Panc1 (cell line): ENCODE results near the gene GLIPR2. TPM values are rescaled to one million over a fixed set of nuclear protein-coding genes. Genes with fewer than 3 reads are reported as not detected.

ENCODE experiments used
- ATAC-seq: fragments of 200-7000 bp; cut with Tn5 transposase; 2 replicates; pipeline ENCODE4 v1.9.1; 2020; ENCODE audit warnings: mild to moderate bottlenecking, moderate library complexity
- BruUV-seq: library from RNA; stranded (reverse); fragments of 400-500 nt; replicated peaks from 2 replicates; lab custom pipeline; 2021; lab: Mats Ljungman, UMichigan
- CTCF ChIA-PET: fragments of 300-600 bp; sonication (Branson Sonifier 250); formaldehyde crosslinking; loops from one replicate; lab custom pipeline; 2022; ENCODE audit warnings: antibody characterized with exemption; lab: Charles Lee
- POLR2A ChIA-PET: fragments of 300-600 bp; sonication (Branson Sonifier 250); formaldehyde crosslinking; loops from one replicate; lab custom pipeline; 2022; ENCODE audit warnings: antibody characterized with exemption; lab: Charles Lee
- DNase-seq: peaks from one replicate; pipeline ENCODE4 v3.0.0-alpha.2; 2010; ENCODE audit warnings: low read depth, low spot score
- H3K27ac ChIP-seq: 2 replicates; pipeline ENCODE4 v1.5.1; 2011; ENCODE audit warnings: mild to moderate bottlenecking, low read length, inconsistent platforms
- H3K27me3 ChIP-seq: fragments of 200-500 bp; sonication (Bioruptor generic); 2 replicates; pipeline ENCODE4 v1.6.0; 2014; ENCODE audit warnings: low read length, inconsistent platforms; ENCODE audit not compliant: control insufficient read depth, insufficient read depth
- H3K36me3 ChIP-seq: fragments of 200-500 bp; sonication (Bioruptor generic); 2 replicates; pipeline ENCODE4 v1.5.1; 2014; ENCODE audit warnings: inconsistent platforms, mild to moderate bottlenecking, low read length, moderate library complexity; ENCODE audit not compliant: control insufficient read depth, insufficient read depth
- H3K4me1 ChIP-seq: 2 replicates; pipeline ENCODE4 v1.5.1; 2011; ENCODE audit warnings: inconsistent platforms, mild to moderate bottlenecking, low read length, moderate library complexity; ENCODE audit not compliant: control insufficient read depth, insufficient read depth
- H3K4me3 ChIP-seq, 2 experiments: 2 replicates each; pipeline ENCODE4 v1.5.1; 2011 to 2012; ENCODE audit warnings: low read depth in 2 of 2, low read length in 2 of 2, mild to moderate bottlenecking in 2 of 2, inconsistent platforms in 1 of 2, moderate library complexity in 1 of 2
- H3K9me3 ChIP-seq: fragments of 200-500 bp; sonication (Bioruptor generic); 2 replicates; pipeline ENCODE4 v1.5.1; 2014; ENCODE audit warnings: low read depth, mild to moderate bottlenecking, inconsistent platforms, low read length, moderate library complexity; ENCODE audit not compliant: control insufficient read depth, insufficient read depth
- POLR2AphosphoS5 ChIP-seq: IDR thresholded peaks from 2 replicates; pipeline ENCODE4 v1.6.1; 2012; ENCODE audit warnings: mild to moderate bottlenecking, low read depth, low read length, moderate library complexity
- SIN3A ChIP-seq: IDR thresholded peaks from 2 replicates; pipeline ENCODE4 v1.6.1; 2012; ENCODE audit warnings: low read depth, mild to moderate bottlenecking, low read length, moderate library complexity, borderline replicate concordance; ENCODE audit not compliant: insufficient read depth
- TCF7L2 ChIP-seq: IDR thresholded peaks from 2 replicates; pipeline ENCODE4 v1.6.1; 2011; ENCODE audit warnings: mild to moderate bottlenecking, low read depth, low read length, inconsistent platforms
- in situ Hi-C: cut with HindIII; loops from 2 replicates; pipeline ENCODE4 v1.10.0; 2016; ENCODE audit warnings: low sequenced_read_pairs, low pct_unique_long_range_greater_than_20kb
- intact Hi-C: fragments of 100-400 bp; cut with micrococcal nuclease; formaldehyde crosslinking; loops from one replicate; pipeline ENCODE4 v1.10.0; 2022; ENCODE audit not compliant: unreplicated experiment
- total RNA-seq: library from RNA; stranded (reverse); gene quantifications from one replicate; pipeline ENCODE4 v1.2.1, GENCODE V29; 2021; ENCODE audit not compliant: unreplicated experiment
- TF ChIP-seq, protein P1 (sequence below), 2 experiments: IDR thresholded peaks; 2 replicates each; pipeline ENCODE4 v1.6.1; 2011 to 2012; ENCODE audit warnings: low read depth in 2 of 2, control low read depth in 1 of 2, low read length in 1 of 2, mild to moderate bottlenecking in 1 of 2, moderate library complexity in 1 of 2; ENCODE audit not compliant: insufficient read depth in 1 of 2
- TF ChIP-seq, protein P2 (sequence below): fragments of 450-650 bp; IDR thresholded peaks from 2 replicates; pipeline ENCODE4 v1.5.1; 2017; ENCODE audit warnings: mild to moderate bottlenecking

GLIPR2 gene
- total RNA-seq, 1 experiment from 2014 or later, result 4.9 TPM

DNA sequence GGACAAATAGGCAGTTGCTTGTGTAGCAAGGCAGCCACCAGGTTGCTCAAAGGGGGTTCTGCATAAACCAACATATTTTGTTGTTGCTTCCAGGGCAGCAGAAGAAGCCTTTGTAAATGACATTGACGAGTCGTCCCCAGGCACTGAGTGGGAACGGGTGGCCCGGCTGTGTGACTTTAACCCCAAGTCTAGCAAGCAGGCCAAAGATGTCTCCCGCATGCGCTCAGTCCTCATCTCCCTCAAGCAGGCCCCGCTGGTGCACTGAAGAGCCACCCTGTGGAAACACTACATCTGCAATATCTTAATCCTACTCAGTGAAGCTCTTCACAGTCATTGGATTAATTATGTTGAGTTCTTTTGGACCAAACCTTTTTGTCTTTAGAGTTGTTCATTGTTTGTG is 75.0 kb downstream of the GLIPR2 start:
- Histone ChIP-seq H3K27ac (no peak overlapping the region), H3K4me3 (no peak overlapping the region), H3K9me3 (no peaks in the 10 kb centered on the region), H3K27me3 (no peaks in the 10 kb centered on the region), H3K36me3 (peaks cover 71% of the 10 kb centered on the region), H3K4me1 (peaks cover 17% of the 10 kb centered on the region; the same call in 1 of the 2 replicates)
- in situ Hi-C loops (no loop called here), intact Hi-C loops (no loop called here)
- no peak for ATAC-seq
- TF ChIP-seq, protein P1, sequence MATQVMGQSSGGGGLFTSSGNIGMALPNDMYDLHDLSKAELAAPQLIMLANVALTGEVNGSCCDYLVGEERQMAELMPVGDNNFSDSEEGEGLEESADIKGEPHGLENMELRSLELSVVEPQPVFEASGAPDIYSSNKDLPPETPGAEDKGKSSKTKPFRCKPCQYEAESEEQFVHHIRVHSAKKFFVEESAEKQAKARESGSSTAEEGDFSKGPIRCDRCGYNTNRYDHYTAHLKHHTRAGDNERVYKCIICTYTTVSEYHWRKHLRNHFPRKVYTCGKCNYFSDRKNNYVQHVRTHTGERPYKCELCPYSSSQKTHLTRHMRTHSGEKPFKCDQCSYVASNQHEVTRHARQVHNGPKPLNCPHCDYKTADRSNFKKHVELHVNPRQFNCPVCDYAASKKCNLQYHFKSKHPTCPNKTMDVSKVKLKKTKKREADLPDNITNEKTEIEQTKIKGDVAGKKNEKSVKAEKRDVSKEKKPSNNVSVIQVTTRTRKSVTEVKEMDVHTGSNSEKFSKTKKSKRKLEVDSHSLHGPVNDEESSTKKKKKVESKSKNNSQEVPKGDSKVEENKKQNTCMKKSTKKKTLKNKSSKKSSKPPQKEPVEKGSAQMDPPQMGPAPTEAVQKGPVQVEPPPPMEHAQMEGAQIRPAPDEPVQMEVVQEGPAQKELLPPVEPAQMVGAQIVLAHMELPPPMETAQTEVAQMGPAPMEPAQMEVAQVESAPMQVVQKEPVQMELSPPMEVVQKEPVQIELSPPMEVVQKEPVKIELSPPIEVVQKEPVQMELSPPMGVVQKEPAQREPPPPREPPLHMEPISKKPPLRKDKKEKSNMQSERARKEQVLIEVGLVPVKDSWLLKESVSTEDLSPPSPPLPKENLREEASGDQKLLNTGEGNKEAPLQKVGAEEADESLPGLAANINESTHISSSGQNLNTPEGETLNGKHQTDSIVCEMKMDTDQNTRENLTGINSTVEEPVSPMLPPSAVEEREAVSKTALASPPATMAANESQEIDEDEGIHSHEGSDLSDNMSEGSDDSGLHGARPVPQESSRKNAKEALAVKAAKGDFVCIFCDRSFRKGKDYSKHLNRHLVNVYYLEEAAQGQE (IDR thresholded peaks at IDR 0.05; ENCODE audit: insufficient read depth in 1 of 2, low read depth in 2 of 2, low read length in 1 of 2), result no peak
- CTCF ChIA-PET, result no interaction called here
- BruUV-seq, result TSS peak; percentile 27
- no peak for DNase-seq
- POLR2A ChIA-PET, result no interaction called here

DNA sequence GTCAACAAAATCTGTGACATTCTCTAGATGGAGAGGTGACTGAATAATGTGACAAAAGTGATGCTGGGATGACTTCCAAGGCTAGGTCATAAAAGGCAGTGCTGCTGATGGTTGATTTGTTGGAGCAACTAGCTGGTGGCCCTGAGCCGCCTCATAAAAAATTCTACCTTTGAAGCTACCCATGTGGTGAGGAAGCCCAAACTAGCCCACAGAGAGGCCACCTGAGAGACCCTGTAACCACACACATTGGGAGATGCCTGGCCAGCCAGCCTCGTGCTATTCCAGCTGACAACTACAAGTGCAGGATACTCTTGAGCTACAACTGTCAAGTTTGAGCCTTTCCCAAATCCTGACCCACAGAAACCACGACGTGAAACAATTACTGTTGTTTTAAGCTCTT is 76.9 kb downstream of the GLIPR2 start:
- Histone ChIP-seq H3K27ac (no peak overlapping the region), H3K4me1 (peaks cover 6% of the 10 kb centered on the region; the same call in 1 of the 2 replicates), H3K27me3 (no peaks in the 10 kb centered on the region), H3K9me3 (no peaks in the 10 kb centered on the region), H3K4me3 (no peak overlapping the region), H3K36me3 (peaks cover 69% of the 10 kb centered on the region)
- TF ChIP-seq, protein P1 (IDR thresholded peaks at IDR 0.05; ENCODE audit: insufficient read depth in 1 of 2, low read depth in 2 of 2, low read length in 1 of 2), result no peak
- no peak for TF ChIP-seq TCF7L2
- TF ChIP-seq SIN3A, result no peak
- TF ChIP-seq, protein P2, sequence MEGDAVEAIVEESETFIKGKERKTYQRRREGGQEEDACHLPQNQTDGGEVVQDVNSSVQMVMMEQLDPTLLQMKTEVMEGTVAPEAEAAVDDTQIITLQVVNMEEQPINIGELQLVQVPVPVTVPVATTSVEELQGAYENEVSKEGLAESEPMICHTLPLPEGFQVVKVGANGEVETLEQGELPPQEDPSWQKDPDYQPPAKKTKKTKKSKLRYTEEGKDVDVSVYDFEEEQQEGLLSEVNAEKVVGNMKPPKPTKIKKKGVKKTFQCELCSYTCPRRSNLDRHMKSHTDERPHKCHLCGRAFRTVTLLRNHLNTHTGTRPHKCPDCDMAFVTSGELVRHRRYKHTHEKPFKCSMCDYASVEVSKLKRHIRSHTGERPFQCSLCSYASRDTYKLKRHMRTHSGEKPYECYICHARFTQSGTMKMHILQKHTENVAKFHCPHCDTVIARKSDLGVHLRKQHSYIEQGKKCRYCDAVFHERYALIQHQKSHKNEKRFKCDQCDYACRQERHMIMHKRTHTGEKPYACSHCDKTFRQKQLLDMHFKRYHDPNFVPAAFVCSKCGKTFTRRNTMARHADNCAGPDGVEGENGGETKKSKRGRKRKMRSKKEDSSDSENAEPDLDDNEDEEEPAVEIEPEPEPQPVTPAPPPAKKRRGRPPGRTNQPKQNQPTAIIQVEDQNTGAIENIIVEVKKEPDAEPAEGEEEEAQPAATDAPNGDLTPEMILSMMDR, result no peak
- TF ChIP-seq POLR2AphosphoS5, result no peak
- no TSS peak for BruUV-seq
- ChIA-PET POLR2A (interaction anchor here (0.5 kb wide), 1 partner anchor 310 kb away, joined by 10 read pairs; no protein-coding TSS in a partner anchor), CTCF (no interaction called here)
- intact Hi-C loops, result no loop called here
- in situ Hi-C loops, result no loop called here
- ATAC-seq (no peak), DNase-seq (no peak)

Other genes with a start within 250 kb of the GLIPR2 start
- not detected for gene HRCT1, start 230.5 kb upstream of the GLIPR2 start, total RNA-seq
- gene SPAAR, start 227.2 kb upstream of the GLIPR2 start, total RNA-seq, result not detected
- gene OR2S2, start 178.6 kb upstream of the GLIPR2 start, total RNA-seq, result not detected
- 13.2 TPM for gene RECK, start 99.8 kb upstream of the GLIPR2 start, total RNA-seq
- gene CCIN, start 32.7 kb downstream of the GLIPR2 start, total RNA-seq, result 0.13 TPM
- 760 TPM for gene CLTA, start 54.2 kb downstream of the GLIPR2 start, total RNA-seq
- 107 TPM for gene GNE, start 121.7 kb downstream of the GLIPR2 start, total RNA-seq